HG03280 (cell line): Measurements from ENCODE around the gene NFIX.

ENCODE experiments used
- ATAC-seq: cut with Tn5 transposase; IDR thresholded peaks from one replicate; pipeline ENCODE4 v1.9.1; 2021; ENCODE audit warnings: mild to moderate bottlenecking, moderate library complexity; ENCODE audit not compliant: unreplicated experiment

NFIX gene

DNA sequence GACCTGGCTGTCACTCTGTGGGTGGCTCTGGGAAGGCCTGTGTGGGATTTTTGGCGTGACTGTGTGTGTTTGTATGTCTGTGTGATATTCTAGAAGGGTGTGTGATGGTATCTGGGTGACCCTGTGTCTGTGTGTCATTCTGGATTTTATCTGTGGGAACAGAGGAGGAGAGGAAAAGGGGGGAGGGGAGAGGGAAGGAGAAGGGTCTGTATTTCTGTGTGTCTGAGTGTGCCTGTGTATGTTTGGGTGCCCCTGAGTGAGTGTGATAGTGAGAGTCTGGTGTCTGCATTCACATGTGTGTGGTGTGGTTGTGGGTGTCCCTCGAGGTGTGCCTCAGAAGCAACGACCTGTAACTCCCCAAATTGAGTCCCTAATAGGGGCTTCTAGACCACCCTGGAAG, 8.1 kb upstream of the NFIX start:
- no peak for ATAC-seq

- no peak for ATAC-seq
These were observed 7.5 kb upstream of the NFIX start for GRCh38 chr19:12987781-12988180.

- ATAC-seq: no peak
These were observed 4.8 kb upstream of the NFIX start for GRCh38 chr19:12990431-12990830.

DNA sequence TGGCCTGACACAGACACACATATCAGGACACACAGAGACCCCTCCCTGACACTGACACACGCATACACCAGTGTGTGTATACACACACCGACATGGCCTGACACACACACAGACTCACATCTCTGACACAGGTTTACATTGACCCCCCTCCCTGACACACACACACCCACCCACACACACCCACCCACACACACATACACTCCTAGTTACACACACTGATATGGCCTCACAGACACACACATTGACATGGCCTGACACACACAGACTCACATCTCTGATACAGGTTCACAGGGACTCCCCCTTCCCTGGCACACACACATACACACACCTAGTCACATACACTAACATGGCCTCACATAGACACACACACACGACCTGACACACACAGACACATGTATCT, 4.4 kb upstream of the NFIX start:
- no peak for ATAC-seq

DNA sequence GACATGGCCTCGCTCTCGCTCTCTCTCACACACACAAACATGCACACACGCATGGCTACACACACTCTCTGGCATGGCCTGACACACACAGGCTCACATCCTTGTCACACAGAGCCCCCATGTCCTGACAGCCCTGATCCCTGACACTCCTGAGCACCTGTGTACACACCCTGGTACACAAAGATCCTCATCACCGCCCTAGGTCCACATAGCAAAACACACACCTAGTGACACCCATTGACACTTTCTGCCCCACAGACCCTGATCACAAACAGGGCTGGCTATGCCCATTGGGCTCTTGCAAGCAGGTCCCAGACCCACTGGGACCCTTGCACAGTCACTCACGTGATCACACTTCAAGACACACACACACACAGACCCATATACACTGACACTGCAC, 4.0 kb upstream of the NFIX start:
- no peak for ATAC-seq

DNA sequence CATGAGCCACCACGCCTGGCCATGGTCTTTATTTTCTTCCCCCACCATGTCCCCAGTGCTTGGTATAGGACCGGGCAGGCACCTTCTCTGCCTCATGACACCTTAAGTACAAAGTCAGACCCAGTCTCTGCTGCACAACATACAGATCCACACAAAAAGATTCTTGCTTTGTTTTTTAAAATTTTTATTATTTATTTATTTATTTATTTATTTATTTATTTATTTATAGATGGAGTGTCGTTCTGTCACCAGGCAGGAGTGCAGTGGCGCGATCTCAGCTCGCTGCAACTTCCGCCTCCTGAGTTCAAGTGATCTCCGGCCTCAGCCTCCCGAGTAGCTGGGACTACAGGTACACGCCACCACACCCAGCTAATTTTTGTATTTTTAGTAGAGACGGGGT, 2.5 kb upstream of the NFIX start:
- ATAC-seq: no peak

- no peak for ATAC-seq
These were observed 1.7 kb upstream of the NFIX start for GRCh38 chr19:12993562-12993961.

DNA sequence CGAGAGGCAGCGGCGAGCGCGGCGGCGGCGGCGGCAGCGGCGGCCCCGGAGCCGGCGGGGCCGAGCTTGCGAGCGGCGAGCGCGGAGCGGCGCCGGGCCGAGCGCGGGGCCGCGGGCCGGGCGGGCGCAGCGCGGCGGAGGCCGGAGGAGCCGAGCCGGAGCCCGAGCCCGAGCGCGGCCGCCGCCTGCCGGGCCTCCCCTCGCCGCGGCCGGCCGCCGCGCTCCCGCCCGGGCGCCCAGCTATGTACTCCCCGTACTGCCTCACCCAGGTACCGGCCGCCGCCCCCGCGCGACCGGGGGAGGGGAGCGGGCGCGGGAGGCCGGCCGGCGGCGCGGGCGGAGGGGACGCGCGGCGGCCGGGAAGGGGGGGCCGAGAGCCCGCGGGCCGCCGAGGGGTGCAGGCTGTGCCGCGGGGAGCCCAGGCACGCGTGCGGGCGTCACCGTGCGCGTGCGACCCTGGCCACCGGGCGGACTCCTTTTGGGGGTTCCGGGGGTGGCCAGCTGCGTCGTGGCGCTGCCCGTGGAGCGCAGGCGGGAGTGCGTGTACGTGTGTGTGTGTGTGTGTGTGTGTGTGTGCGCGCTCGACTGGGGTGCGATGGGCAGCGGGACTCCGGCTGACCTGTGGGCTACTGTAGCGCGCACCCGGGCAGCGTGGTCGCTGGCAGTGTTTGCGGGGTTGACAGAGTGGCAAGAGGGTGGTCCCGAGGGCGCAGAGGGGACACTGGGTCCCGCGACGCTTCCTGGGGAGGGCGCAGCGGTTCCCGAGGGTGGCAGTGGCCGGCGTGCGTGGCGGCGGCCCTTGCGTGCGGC, 526 bp downstream of the NFIX start:
- no peak for ATAC-seq

DNA sequence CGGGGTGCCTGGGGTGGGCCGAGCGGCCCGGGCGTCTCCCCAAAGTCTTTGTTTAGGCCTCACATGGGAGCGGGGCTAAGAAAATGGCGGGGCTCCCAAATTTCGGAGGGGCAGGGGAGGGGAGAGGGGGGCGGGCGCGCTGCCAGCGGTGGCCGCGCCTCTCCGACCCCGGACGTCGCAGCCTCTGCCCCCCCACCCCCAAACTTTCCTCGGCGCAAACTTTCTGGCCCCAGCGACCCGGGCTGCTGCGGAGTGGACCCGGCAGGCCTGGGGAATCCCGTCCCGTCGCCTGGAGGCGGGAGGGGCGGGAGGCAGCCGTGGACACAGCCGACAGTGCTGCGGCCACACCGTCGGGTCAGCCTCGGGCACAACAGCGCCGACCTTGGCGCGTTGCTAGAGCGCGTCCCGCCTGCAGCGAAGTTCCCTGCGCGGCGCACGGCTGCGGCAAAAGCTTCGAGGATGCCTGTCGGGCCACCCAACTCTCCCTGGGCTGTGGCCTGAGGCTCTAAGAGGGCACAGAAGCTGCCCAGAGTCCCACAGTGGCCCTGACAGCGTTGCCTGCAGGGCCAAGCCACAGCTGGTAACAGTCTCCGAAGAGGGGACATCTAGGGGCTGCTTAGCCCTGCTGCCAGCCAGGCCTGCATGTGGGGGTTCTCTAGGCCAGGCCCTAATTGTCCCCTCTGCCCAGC, 1.3 kb downstream of the NFIX start:
- no peak for ATAC-seq

- no peak for ATAC-seq
These were observed 2.1 kb downstream of the NFIX start for GRCh38 chr19:12997179-12997966.

DNA sequence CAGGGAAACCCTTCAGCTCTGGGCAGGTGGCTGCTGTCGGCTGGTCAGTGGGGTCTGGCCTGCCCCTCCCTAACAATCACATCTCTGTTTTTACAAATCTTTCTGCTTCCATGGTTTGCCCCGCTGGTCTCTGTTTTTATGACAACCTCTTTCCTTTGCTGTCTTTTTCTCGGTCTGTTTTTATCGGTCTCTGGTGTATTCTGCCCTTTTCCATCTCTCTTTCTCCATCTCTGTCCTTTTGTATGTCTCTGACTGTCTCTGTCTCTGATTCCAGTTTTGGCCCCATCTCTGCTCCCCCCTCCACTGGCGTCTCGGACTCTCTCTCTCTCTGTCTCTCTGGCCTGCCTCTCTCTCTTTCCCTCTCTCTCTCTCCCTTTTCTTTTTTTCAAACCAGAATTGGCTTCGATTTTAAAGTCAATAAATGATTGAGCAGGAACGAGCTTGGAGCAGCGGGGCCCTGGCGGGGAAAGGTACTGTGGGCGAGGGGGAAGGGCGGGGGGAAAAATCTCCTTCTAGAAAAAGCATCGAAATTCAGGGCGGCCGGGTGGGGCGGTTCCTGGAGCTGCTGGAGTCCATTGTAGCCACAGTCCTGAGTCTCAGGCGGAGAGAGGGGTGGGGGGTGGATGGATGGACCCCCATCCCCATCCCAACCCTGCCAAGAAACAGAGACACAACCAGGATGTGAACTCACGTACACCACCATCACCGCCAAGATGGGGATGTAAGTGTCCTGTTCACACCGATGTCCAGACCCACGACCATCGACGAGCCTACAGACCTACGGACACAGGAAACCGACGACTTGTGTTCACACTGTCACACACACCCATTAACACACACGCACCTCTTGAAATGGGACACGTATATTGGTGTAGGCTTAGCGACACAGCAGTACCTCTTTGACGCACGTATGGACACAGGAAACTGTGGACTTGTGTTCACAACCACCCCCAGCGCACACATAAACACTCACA, 3.0 kb downstream of the NFIX start:
- no peak for ATAC-seq

GRCh38 chr19:13001166-13001501, 5.9 kb downstream of the NFIX start:
- ATAC-seq: no peak

GRCh38 chr19:13001502-13002165, 6.4 kb downstream of the NFIX start:
- ATAC-seq: no peak

GRCh38 chr19:13002166-13002898, 7.1 kb downstream of the NFIX start:
- ATAC-seq: no peak

GRCh38 chr19:13003081-13003480, 7.8 kb downstream of the NFIX start:
- no peak for ATAC-seq

GRCh38 chr19:13004273-13004672, 9.0 kb downstream of the NFIX start:
- no peak for ATAC-seq

DNA sequence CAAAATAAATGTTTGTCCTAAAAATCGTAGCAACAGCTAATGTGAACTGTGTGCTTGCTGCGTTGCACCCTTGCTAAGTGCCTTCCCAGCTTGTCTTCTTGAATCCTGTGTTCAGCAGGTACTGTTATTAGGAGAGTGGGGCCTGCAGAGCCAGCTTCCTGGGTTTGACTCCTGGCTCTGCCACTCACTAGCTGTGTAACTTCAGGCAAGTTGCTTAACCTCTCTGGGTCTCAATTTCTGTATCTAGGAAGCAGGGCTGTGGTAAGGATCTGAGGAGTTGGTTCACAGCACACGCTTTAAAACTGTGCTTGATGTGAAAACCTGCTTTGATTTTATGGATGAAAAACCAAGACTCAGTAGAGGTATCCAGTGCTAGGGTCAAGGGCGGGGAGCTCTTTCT, 10.0 kb downstream of the NFIX start:
- ATAC-seq: no peak

- ATAC-seq: no peak
These were observed 10.6 kb downstream of the NFIX start for GRCh38 chr19:13005861-13006370.
